Liver (tissue), 9 donors: Measurements from ENCODE around the gene TSHZ2. TPM values are rescaled to one million over a fixed set of nuclear protein-coding genes. Genes with fewer than 3 reads are reported as not detected.
A peak's percentile ranks its signal among the peaks of the same experiment; 100 is the strongest.
"Not testable (repeated sequence)": the region's sequence is repeated elsewhere in the genome, so short reads cannot be mapped to it uniquely, and the experiment has no call there.

ENCODE experiments used
- DNase-seq: peaks from one replicate; pipeline ENCODE4 v3.0.0-alpha.2; 2017; ENCODE audit warnings: low spot score
- H3K27ac ChIP-seq, 2 donors: one replicate each; pipeline ENCODE4 v1.7.0; 2013; ENCODE audit warnings: inconsistent platforms in 2 of 2, low read length in 2 of 2, control low read depth in 1 of 2, low read depth in 1 of 2, mild to moderate bottlenecking in 1 of 2
- H3K27me3 ChIP-seq, 4 donors: one replicate each; pipeline versions ENCODE4 v1.6.1 to v1.7.0; 2013; ENCODE audit warnings: low read length in 3 of 4, inconsistent platforms in 1 of 4, mild to moderate bottlenecking in 1 of 4, moderate library complexity in 1 of 4; ENCODE audit not compliant: control insufficient read depth in 4 of 4, insufficient read depth in 4 of 4
- H3K36me3 ChIP-seq, 4 donors: one replicate each; pipeline versions ENCODE4 v1.6.1 to v1.7.0; 2013; ENCODE audit warnings: low read length in 3 of 4, mild to moderate bottlenecking in 3 of 4, low read depth in 1 of 4, moderate library complexity in 1 of 4; ENCODE audit not compliant: control insufficient read depth in 4 of 4, insufficient read depth in 3 of 4
- H3K4me1 ChIP-seq, 4 donors: one replicate each; pipeline versions ENCODE4 v1.6.1 to v1.7.0; 2013; ENCODE audit warnings: low read length in 3 of 4, mild to moderate bottlenecking in 3 of 4, moderate library complexity in 1 of 4; ENCODE audit not compliant: control insufficient read depth in 4 of 4, insufficient read depth in 4 of 4
- H3K4me3 ChIP-seq, 3 donors: one replicate each; pipeline versions ENCODE4 v1.6.1 to v1.7.0; 2013; ENCODE audit warnings: low read length in 3 of 3, control low read depth in 1 of 3, low read depth in 1 of 3, mild to moderate bottlenecking in 1 of 3
- H3K9ac ChIP-seq, 2 donors: one replicate each; pipeline ENCODE4 v1.7.0; 2013; ENCODE audit warnings: low read length in 2 of 2, mild to moderate bottlenecking in 2 of 2, moderate library complexity in 2 of 2, control low read depth in 1 of 2, low read depth in 1 of 2
- H3K9me3 ChIP-seq, 4 donors: one replicate each; pipeline versions ENCODE4 v1.6.1 to v1.7.0; 2013; ENCODE audit warnings: low read length in 3 of 4; ENCODE audit not compliant: control insufficient read depth in 4 of 4
- ATF3 ChIP-seq: IDR thresholded peaks from 2 replicates; pipeline ENCODE4 v1.6.1; 2016; ENCODE audit warnings: antibody characterized with exemption
- EGR1 ChIP-seq, 2 donors: IDR thresholded peaks; 2 replicates each; pipeline ENCODE4 v1.6.1; 2016 to 2018; ENCODE audit warnings: antibody characterized with exemption in 2 of 2, low read depth in 2 of 2
- FOXA1 ChIP-seq: IDR thresholded peaks from 2 replicates; pipeline ENCODE4 v1.6.1; 2016; ENCODE audit warnings: antibody characterized with exemption
- FOXA2 ChIP-seq: IDR thresholded peaks from 2 replicates; pipeline ENCODE4 v1.6.1; 2016; ENCODE audit warnings: antibody characterized with exemption
- GABPA ChIP-seq, 2 donors: IDR thresholded peaks in 1 of 2; conservative IDR thresholded peaks in 1 of 2; 2 replicates each; pipeline ENCODE4 v1.6.1; 2016; ENCODE audit warnings: antibody characterized with exemption in 2 of 2, mild to moderate bottlenecking in 1 of 2, moderate library complexity in 1 of 2
- HNF4A ChIP-seq, 2 donors: conservative IDR thresholded peaks; 2 replicates each; pipeline ENCODE4 v1.6.1; 2016; ENCODE audit warnings: antibody characterized with exemption in 2 of 2, mild to moderate bottlenecking in 2 of 2
- HNF4G ChIP-seq: IDR thresholded peaks from 2 replicates; pipeline ENCODE4 v1.6.1; 2016; ENCODE audit warnings: antibody characterized with exemption
- JUND ChIP-seq, 2 donors: IDR thresholded peaks; 2 replicates each; pipeline ENCODE4 v1.6.1; 2016; ENCODE audit warnings: antibody characterized with exemption in 2 of 2
- NR2F2 ChIP-seq: IDR thresholded peaks from 2 replicates; pipeline ENCODE4 v1.6.1; 2016; ENCODE audit warnings: antibody characterized with exemption
- RAD21 ChIP-seq, 2 donors: IDR thresholded peaks; 2 replicates each; pipeline ENCODE4 v1.6.1; 2016; ENCODE audit warnings: antibody characterized with exemption in 2 of 2, mild to moderate bottlenecking in 2 of 2
- SP1 ChIP-seq: IDR thresholded peaks from 2 replicates; pipeline ENCODE4 v1.6.1; 2018; ENCODE audit warnings: antibody characterized with exemption, mild to moderate bottlenecking
- TAF1 ChIP-seq: conservative IDR thresholded peaks from 2 replicates; pipeline ENCODE4 v1.6.1; 2016; ENCODE audit warnings: antibody characterized with exemption, mild to moderate bottlenecking
- YY1 ChIP-seq: IDR thresholded peaks from 2 replicates; pipeline ENCODE4 v1.6.1; 2016; ENCODE audit warnings: antibody characterized with exemption, mild to moderate bottlenecking
- WGBS: extraction: QIAGEN DNeasy Blood & Tissue Kit; methylation state at CpG from one replicate; pipeline ENCODE4 v1.1.7; 2013; 5-methylcytosine and 5-hydroxymethylcytosine counted together
- polyA plus RNA-seq, 2 donors: library from polyadenylated mRNA; stranded (reverse) in 1 of 2; unstranded in 1 of 2; fragments of 200-250 nt in 1 of 2; fragments of >200 nt in 1 of 2; fragmentation: Nextera tagmentation in 1 of 2; extraction: Ambion mirVana in 1 of 2; gene quantifications; one replicate each; pipeline versions ENCODE4 v1.2.1 to v1.2.3, GENCODE V29; 2013 to 2015
- total RNA-seq, 2 donors: library from RNA; depleted of rRNA; stranded (reverse); fragments of >200 nt; gene quantifications; one replicate each; pipeline ENCODE4 v1.2.3, GENCODE V29; 2014
- TF ChIP-seq, protein P1 (sequence below): IDR thresholded peaks from 2 replicates; pipeline ENCODE4 v1.6.1; 2016; ENCODE audit warnings: antibody characterized with exemption, mild to moderate bottlenecking
- TF ChIP-seq, protein P2 (sequence below): IDR thresholded peaks from 2 replicates; pipeline ENCODE4 v1.6.1; 2016; ENCODE audit warnings: antibody characterized with exemption
- donor health status: healthy.
- donor health status: healthy.
- donor health status: healthy.
- donor health status: healthy.
- donor health status: healthy.

Gene TSHZ2
- total and polyA plus RNA-seq, 4 donors, result 2.9 to 11.3 (median 7.8) TPM

DNA sequence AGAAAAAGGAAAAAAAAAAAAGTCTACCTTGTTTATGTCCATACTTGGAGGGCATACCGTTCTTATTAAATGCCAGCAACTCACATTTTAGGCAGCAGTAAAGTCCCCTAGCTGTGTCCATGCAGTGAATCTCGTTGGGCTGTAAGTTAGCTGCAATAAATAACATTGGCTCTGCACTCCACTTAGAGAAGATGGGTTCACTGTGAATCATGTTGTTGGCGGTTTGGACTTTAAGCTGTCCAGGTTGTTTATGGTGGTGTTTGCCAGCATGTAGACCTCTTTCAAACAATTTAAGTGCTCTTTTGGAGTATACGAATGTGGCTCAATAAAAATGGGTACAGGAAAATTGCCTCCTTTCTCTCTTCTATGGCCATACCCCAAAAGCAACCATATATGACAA, 494.1 kb downstream of the TSHZ2 start:
- TF ChIP-seq HNF4A (conservative IDR thresholded peaks at IDR 0.05) (peak; percentile 8 to 27), FOXA1 (no peak)
- no peaks in the 10 kb centered on the region for H3K27me3 ChIP-seq
- no peaks in the 10 kb centered on the region for H3K36me3 ChIP-seq
- no peaks in the 10 kb centered on the region for H3K9me3 ChIP-seq
- H3K4me3 ChIP-seq, result no peak overlapping the region
- H3K27ac ChIP-seq, result no peak overlapping the region
- no peak for DNase-seq
- H3K4me1 ChIP-seq, result no peaks in the 10 kb centered on the region
- no peak overlapping the region for H3K9ac ChIP-seq
- 83% methylated on average over 4 of the region's 4 CpGs for WGBS

DNA sequence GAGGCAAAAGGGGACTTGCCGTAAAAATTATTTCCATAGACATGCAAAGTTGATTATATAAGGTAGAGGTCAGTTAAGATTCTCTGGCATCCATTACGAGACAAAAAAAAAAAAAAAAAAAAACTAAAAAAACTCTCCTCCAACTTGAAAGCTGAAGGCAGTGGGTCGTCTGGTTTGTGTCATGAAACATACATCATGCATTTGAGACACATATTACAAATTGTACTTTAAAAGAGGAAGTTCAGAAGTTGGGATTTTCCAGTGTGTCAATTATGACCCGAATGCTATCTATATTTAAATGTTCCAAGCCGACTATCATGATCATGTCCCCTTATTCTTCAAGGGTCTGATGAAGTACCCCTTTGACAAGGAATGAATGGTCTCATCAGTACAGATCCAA, 496.4 kb downstream of the TSHZ2 start:
- no peak for DNase-seq
- H3K9ac ChIP-seq, result no peak overlapping the region
- no peaks in the 10 kb centered on the region for H3K27me3 ChIP-seq
- H3K9me3 ChIP-seq, result no peaks in the 10 kb centered on the region
- no peak overlapping the region for H3K27ac ChIP-seq
- TF ChIP-seq FOXA2, result no peak
- no peak for TF ChIP-seq SP1
- TF ChIP-seq YY1, result no peak
- TF ChIP-seq, protein P1, sequence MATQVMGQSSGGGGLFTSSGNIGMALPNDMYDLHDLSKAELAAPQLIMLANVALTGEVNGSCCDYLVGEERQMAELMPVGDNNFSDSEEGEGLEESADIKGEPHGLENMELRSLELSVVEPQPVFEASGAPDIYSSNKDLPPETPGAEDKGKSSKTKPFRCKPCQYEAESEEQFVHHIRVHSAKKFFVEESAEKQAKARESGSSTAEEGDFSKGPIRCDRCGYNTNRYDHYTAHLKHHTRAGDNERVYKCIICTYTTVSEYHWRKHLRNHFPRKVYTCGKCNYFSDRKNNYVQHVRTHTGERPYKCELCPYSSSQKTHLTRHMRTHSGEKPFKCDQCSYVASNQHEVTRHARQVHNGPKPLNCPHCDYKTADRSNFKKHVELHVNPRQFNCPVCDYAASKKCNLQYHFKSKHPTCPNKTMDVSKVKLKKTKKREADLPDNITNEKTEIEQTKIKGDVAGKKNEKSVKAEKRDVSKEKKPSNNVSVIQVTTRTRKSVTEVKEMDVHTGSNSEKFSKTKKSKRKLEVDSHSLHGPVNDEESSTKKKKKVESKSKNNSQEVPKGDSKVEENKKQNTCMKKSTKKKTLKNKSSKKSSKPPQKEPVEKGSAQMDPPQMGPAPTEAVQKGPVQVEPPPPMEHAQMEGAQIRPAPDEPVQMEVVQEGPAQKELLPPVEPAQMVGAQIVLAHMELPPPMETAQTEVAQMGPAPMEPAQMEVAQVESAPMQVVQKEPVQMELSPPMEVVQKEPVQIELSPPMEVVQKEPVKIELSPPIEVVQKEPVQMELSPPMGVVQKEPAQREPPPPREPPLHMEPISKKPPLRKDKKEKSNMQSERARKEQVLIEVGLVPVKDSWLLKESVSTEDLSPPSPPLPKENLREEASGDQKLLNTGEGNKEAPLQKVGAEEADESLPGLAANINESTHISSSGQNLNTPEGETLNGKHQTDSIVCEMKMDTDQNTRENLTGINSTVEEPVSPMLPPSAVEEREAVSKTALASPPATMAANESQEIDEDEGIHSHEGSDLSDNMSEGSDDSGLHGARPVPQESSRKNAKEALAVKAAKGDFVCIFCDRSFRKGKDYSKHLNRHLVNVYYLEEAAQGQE, result no peak
- TF ChIP-seq EGR1 (IDR thresholded peaks at IDR 0.05; ENCODE audit: low read depth in 2 of 2), result no peak
- TF ChIP-seq JUND (IDR thresholded peaks at IDR 0.05), result no peak
- TF ChIP-seq FOXA1, result no peak
- no peaks in the 10 kb centered on the region for H3K36me3 ChIP-seq
- 80% methylated on average over 5 of the region's 5 CpGs for WGBS
- H3K4me1 ChIP-seq, result no peaks in the 10 kb centered on the region
- no peak overlapping the region for H3K4me3 ChIP-seq

GRCh38 chr20:53472859-53473258, 500.7 kb downstream of the TSHZ2 start:
- not testable (repeated sequence) for H3K4me3 ChIP-seq, H3K36me3 ChIP-seq, DNase-seq, H3K9ac ChIP-seq, H3K27ac ChIP-seq, H3K27me3 ChIP-seq, H3K9me3 ChIP-seq, H3K4me1 ChIP-seq
- WGBS, result 90% methylated on average over 16 of the region's 18 CpGs

- Histone ChIP-seq H3K9me3 (peaks cover 0 to 1% (median 0%) of the 10 kb centered on the region in 4 donors), H3K36me3 (no peaks in the 10 kb centered on the region), H3K27ac (no peak overlapping the region), H3K4me1 (no peaks in the 10 kb centered on the region), H3K27me3 (no peaks in the 10 kb centered on the region), H3K4me3 (no peak overlapping the region), H3K9ac (no peak overlapping the region)
- 96% methylated on average over 2 of the region's 2 CpGs for WGBS
- DNase-seq, result no peak
- TF ChIP-seq SP1, result no peak
- no peak for TF ChIP-seq FOXA1
- no peak for TF ChIP-seq NR2F2
- TF ChIP-seq, protein P2, sequence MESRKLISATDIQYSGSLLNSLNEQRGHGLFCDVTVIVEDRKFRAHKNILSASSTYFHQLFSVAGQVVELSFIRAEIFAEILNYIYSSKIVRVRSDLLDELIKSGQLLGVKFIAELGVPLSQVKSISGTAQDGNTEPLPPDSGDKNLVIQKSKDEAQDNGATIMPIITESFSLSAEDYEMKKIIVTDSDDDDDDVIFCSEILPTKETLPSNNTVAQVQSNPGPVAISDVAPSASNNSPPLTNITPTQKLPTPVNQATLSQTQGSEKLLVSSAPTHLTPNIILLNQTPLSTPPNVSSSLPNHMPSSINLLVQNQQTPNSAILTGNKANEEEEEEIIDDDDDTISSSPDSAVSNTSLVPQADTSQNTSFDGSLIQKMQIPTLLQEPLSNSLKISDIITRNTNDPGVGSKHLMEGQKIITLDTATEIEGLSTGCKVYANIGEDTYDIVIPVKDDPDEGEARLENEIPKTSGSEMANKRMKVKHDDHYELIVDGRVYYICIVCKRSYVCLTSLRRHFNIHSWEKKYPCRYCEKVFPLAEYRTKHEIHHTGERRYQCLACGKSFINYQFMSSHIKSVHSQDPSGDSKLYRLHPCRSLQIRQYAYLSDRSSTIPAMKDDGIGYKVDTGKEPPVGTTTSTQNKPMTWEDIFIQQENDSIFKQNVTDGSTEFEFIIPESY, result no peak
- TF ChIP-seq JUND (IDR thresholded peaks at IDR 0.05), result no peak
- no peak for TF ChIP-seq FOXA2
- TF ChIP-seq, protein P1, result no peak
- TF ChIP-seq GABPA (IDR thresholded peaks at IDR 0.05 in 1 of 2, conservative IDR thresholded peaks at IDR 0.05 in 1 of 2), result no peak
- TF ChIP-seq HNF4G, result no peak
- no peak for TF ChIP-seq ATF3
- no peak for TF ChIP-seq RAD21 (IDR thresholded peaks at IDR 0.05)
- TF ChIP-seq YY1, result no peak
- no peak for TF ChIP-seq TAF1
- TF ChIP-seq EGR1 (IDR thresholded peaks at IDR 0.05; ENCODE audit: low read depth in 2 of 2), result no peak
- TF ChIP-seq HNF4A (conservative IDR thresholded peaks at IDR 0.05), result no peak
Measured at GRCh38 chr20:53480913-53481312, 508.8 kb downstream of the TSHZ2 start.
